GM12878 (cell line): ENCODE data around the gene CD86. TPM values are rescaled to one million over a fixed set of nuclear protein-coding genes. Genes with fewer than 3 reads are reported as not detected.

ENCODE experiments used
- ATAC-seq: fragments of 200-7000 bp; cut with Tn5 transposase; 3 replicates; pipeline ENCODE4 v1.9.1; 2020; ENCODE audit warnings: mild to moderate bottlenecking, moderate library complexity
- BruUV-seq: library from RNA; stranded (reverse); fragments of 400-500 nt; replicated peaks from 2 replicates; lab custom pipeline; 2021; lab: Mats Ljungman, UMichigan
- CTCF ChIA-PET: fragments of 300-600 bp; sonication (Branson Sonifier 250); formaldehyde crosslinking; extraction: SDS; loops from one replicate; lab custom pipeline; 2021; ENCODE audit warnings: inconsistent platforms; lab: Yijun Ruan, JAX
- POLR2A ChIA-PET: fragments of 350-600 bp; formaldehyde crosslinking; extraction: SDS; loops from one replicate; lab custom pipeline; 2021; ENCODE audit warnings: inconsistent platforms; lab: Charles Lee
- RAD21 ChIA-PET: fragments of 300-600 bp; sonication (Branson Sonifier 250); formaldehyde crosslinking; loops from one replicate; lab custom pipeline; 2023; ENCODE audit warnings: antibody characterized with exemption; ENCODE audit not compliant: unreplicated experiment; lab: Charles Lee
- SMC1A ChIA-PET: fragments of 300-600 bp; sonication (Branson Sonifier 250); formaldehyde crosslinking; loops from one replicate; lab custom pipeline; 2023; ENCODE audit not compliant: unreplicated experiment, uncharacterized antibody; lab: Charles Lee
- DNase-seq: peaks from one replicate; pipeline ENCODE4 v3.0.0-alpha.2; 2011; ENCODE audit warnings: low read depth, low spot score
- FAIRE-seq: peaks from 3 replicates; lab custom pipeline; 2011; peaks lifted over from hg19 to GRCh38; lab: Jason Lieb, UNC
- H2AFZ ChIP-seq: 2 replicates; pipeline ENCODE4 v1.6.0; 2011; ENCODE audit warnings: low read depth, low read length, control low read depth; ENCODE audit not compliant: control insufficient read depth
- H3K27ac ChIP-seq: 2 replicates; pipeline ENCODE4 v1.5.1; 2011; ENCODE audit warnings: control low read depth; ENCODE audit not compliant: control insufficient read depth, insufficient read depth
- H3K27me3 ChIP-seq, 2 experiments: replicated peaks in 1 of 2; 2 replicates each; pipeline versions ENCODE4 v1.6.0 to v1.6.1; 2011; ENCODE audit warnings: low read length in 1 of 2; ENCODE audit not compliant: control insufficient read depth in 2 of 2, insufficient read depth in 2 of 2
- H3K36me3 ChIP-seq, 2 experiments: 2 replicates each; pipeline ENCODE4 v1.5.1; 2011; ENCODE audit warnings: low read length in 1 of 2; ENCODE audit not compliant: control insufficient read depth in 2 of 2, insufficient read depth in 2 of 2
- H3K4me1 ChIP-seq: 2 replicates; pipeline ENCODE4 v1.6.1; 2011; ENCODE audit warnings: mild to moderate bottlenecking, low read length, moderate library complexity, mixed read lengths; ENCODE audit not compliant: control insufficient read depth, insufficient read depth
- H3K4me2 ChIP-seq: 2 replicates; pipeline ENCODE4 v1.6.0; 2011; ENCODE audit warnings: control low read depth; ENCODE audit not compliant: control insufficient read depth, insufficient read depth
- H3K4me3 ChIP-seq: fragments of 200-600 bp; sonication (generic); 2 replicates; pipeline ENCODE4 v1.5.1; 2016
- H3K79me2 ChIP-seq: 2 replicates; pipeline ENCODE4 v1.6.0; 2011; ENCODE audit warnings: low read length; ENCODE audit not compliant: control insufficient read depth, insufficient read depth
- H3K9ac ChIP-seq: 2 replicates; pipeline ENCODE4 v1.8.0; 2011; ENCODE audit warnings: low read length, control low read depth, mixed read lengths; ENCODE audit not compliant: control insufficient read depth, insufficient read depth
- H3K9me3 ChIP-seq: replicated peaks from 3 replicates; pipeline ENCODE4 v1.5.1; 2011; ENCODE audit warnings: mild to moderate bottlenecking, low read length; ENCODE audit not compliant: control insufficient read depth, insufficient read depth
- H4K20me1 ChIP-seq: 2 replicates; pipeline ENCODE4 v1.6.0; 2011; ENCODE audit not compliant: control insufficient read depth, insufficient read depth
- BCLAF1 ChIP-seq: fragments of 450-650 bp; IDR thresholded peaks from 2 replicates; pipeline ENCODE4 v1.6.1; 2017; ENCODE audit warnings: antibody characterized with exemption, mild to moderate bottlenecking, moderate library complexity
- CHD2 ChIP-seq: IDR thresholded peaks from 2 replicates; pipeline ENCODE4 v1.6.1; 2011; ENCODE audit warnings: low read depth, low read length, improper control_type of control experiment, borderline replicate concordance
- HDGF ChIP-seq: fragments of 450-650 bp; IDR thresholded peaks from 2 replicates; pipeline ENCODE4 v1.6.1; 2016; ENCODE audit warnings: antibody characterized with exemption
- WGBS: methylation state at CpG from one replicate; pipeline ENCODE4 v1.1.6; 2016; ENCODE audit warnings: low lambda C conversion rate; ENCODE audit not compliant: insufficient replicate concordance, insufficient coverage; ENCODE audit errors: missing lambda C conversion rate; 5-methylcytosine and 5-hydroxymethylcytosine counted together
- in situ Hi-C: fragments of 300-500 bp; cut with MboI; formaldehyde crosslinking; loops from 9 replicates; pipeline ENCODE4 v1.14.3; 2018; ENCODE audit warnings: mixed read lengths
- intact Hi-C: fragments of 100-400 bp; cut with micrococcal nuclease; formaldehyde crosslinking; loops from one replicate; pipeline ENCODE4 v1.14.2; 2022; ENCODE audit not compliant: unreplicated experiment
- polyA plus RNA-seq, 11 experiments: library from polyadenylated mRNA; depleted of rRNA in 4 of 11; unstranded in 6 of 11; stranded (reverse) in 5 of 11; fragments of >200 nt; fragmentation: Nextera tagmentation in 4 of 11; fragmentation: Illumina TruSeq in 1 of 11; extraction: Ambion mirVana in 4 of 11; extraction: Trizol in 1 of 11; gene quantifications; 1 replicate in 1 of 11; 2 replicates in 10 of 11; pipeline versions ENCODE4 v1.2.1 to v1.2.3, GENCODE V29; 2011 to 2016; ENCODE audit warnings: inconsistent platforms in 2 of 11, missing spikeins in 2 of 11, low read depth in 1 of 11
- total RNA-seq, 4 experiments: library from RNA; depleted of rRNA in 3 of 4; stranded (reverse); fragments of >200 nt in 3 of 4; fragmentation: Illumina TruSeq in 1 of 4; extraction: Trizol in 1 of 4; gene quantifications; 2 replicates each; pipeline versions ENCODE4 v1.2.1 to v1.2.3, GENCODE V29; 2013 to 2021

The CD86 gene
- total and polyA plus RNA-seq, 10 of the 15 experiments (the other 5 are each of a cell fraction or from before 2014, with no cell fraction given) = 40.9 to 100 (median 55.5) TPM

- POLR2A ChIA-PET = interaction anchor here (3.5 to 9.9 kb wide), 2 partner anchors 18 to 32 kb away, joined by 11 to 165 read pairs; no protein-coding TSS in a partner anchor
- H3K4me3 ChIP-seq = no peak overlapping the region
- no peaks in the 10 kb centered on the region for H3K27me3 ChIP-seq
- intact Hi-C loops (loop anchor here (10.0 kb wide), 1 partner anchor 432 kb away; the partner anchor contains the start of gene HCLS1), in situ Hi-C loops (loop anchor here (5.0 kb wide), 1 partner anchor 550 kb away; the partner anchor contains the start of gene POLQ)
- CTCF ChIA-PET = interaction anchor here (1.2 to 10.5 kb wide), 3 partner anchors 16 to 162 kb away, joined by 4 to 114 read pairs (median 73); no protein-coding TSS in a partner anchor
- H3K79me2 ChIP-seq = peaks cover 14% of the 10 kb centered on the region
- no peak overlapping the region for H3K9ac ChIP-seq
- H3K4me1 ChIP-seq = peaks cover 78% of the 10 kb centered on the region
- H3K27ac ChIP-seq = no peak overlapping the region
- SMC1A ChIA-PET = interaction anchor here (1.0 to 33.7 kb wide), 7 partner anchors 8 to 162 kb away, joined by 3 to 882 read pairs (median 93); partner anchors contain the start of gene ILDR1
- ATAC-seq (no peak), FAIRE-seq (no peak), DNase-seq (no peak)
- RAD21 ChIA-PET = interaction anchor here (1.1 to 16.0 kb wide), 3 partner anchors 16 to 86 kb away, joined by 3 to 426 read pairs (median 8); no protein-coding TSS in a partner anchor
- no peak overlapping the region for H3K4me2 ChIP-seq
- H3K36me3 ChIP-seq = no peaks in the 10 kb centered on the region
- BruUV-seq = no TSS peak
- TF ChIP-seq BCLAF1 = no peak
- TF ChIP-seq CHD2 = no peak
- TF ChIP-seq HDGF = no peak
- H2AFZ ChIP-seq = no peak overlapping the region
- no peaks in the 10 kb centered on the region; the same call in 2 of the 3 replicates for H3K9me3 ChIP-seq
- 68% methylated on average over 3 of the region's 3 CpGs for WGBS
- no peaks in the 10 kb centered on the region for H4K20me1 ChIP-seq
Measured at GRCh38 chr3:122097141-122097540, 42.0 kb downstream of the CD86 start.
